ENCODE results near the gene IGSF21.

Gene IGSF21

GRCh38 chr1:18233176-18233864 is 125.7 kb downstream of the IGSF21 start:
- no peak for DNase-seq

DNA sequence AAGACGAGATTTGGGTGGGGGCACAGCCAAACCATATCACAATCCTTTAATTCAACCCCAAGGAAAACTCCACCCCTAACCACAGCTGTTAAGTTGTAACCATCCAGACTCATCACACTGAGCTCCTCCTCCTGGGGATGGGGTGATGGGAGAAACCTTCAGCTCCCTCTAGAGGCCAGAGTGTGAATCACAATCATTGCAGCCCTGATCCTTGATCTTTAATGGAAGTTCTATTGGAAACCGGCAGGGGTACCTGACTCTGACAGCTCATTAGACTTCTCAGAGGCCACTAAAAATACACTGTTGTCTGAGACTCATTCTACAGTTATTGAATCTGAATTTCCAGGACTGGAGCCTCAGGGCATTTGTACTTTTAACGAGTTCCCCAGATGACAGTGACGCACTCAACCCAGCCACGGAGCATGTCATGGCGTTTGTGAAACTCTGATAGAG is 127.2 kb downstream of the IGSF21 start:
- DNase-seq: peak; percentile 70

GRCh38 chr1:18237371-18237770 is 129.8 kb downstream of the IGSF21 start:
- peak; percentile 44 for DNase-seq

DNA sequence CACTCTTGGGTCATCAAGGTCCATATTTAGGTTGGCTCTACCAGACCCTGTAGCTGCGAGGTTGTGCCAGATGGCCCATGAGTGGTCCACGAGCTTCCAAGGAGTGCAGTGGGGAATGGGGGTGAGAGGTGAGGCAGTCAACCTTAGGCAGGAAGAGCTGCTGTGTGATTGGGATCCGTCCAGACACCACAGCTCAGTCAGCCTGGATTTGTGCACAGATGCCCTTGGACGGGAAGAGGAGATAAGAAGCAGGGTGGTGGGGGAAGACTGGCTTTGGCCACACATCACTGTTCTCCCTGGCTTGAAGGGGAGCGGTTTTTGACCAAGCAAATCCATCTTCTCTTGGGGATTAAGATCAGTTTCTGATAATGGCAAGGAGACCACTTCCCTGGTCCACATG is 130.6 kb downstream of the IGSF21 start:
- no peak for DNase-seq

- no peak for DNase-seq
These were observed 132.1 kb downstream of the IGSF21 start for GRCh38 chr1:18239671-18240070.

DNA sequence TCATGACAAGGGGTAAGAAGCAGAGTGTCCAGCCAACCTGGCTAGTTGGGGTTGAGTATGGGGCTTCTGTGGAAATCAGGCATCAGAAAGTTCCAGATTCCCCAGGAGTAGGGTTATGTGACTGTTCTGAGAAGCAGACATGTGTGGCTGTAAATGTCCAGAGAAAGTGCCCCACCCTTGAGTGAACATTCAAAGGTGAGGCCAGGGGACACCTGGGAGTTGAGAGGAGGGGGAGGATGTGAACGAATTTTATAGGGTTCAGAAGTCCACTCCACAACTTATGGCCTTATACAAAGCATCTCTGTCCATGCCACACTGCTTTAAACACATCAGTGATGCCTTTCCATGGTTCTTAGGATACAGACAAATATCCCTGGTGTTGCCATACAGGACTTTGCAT is 133.3 kb downstream of the IGSF21 start:
- no peak for DNase-seq

DNA sequence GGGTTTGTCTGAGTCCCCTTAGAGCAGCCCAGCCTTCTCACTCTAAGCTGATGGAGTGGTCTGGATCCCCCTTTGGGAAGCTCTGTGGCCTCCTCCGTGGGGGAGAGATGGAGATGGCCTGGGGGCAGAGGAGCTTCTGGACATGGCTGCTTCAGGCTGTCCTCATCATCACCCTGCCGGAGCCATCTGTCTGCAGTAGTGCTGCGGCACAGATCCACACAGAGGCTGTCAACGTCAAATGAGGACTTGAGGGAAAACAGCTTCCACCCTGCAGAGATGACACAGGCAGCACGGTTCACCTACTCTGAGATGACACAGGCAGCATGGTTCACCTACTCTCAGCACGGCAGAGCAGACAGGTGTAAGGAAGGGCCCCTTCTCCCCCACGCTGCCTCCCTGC is 134.3 kb downstream of the IGSF21 start:
- DNase-seq: peak; percentile 46

DNA sequence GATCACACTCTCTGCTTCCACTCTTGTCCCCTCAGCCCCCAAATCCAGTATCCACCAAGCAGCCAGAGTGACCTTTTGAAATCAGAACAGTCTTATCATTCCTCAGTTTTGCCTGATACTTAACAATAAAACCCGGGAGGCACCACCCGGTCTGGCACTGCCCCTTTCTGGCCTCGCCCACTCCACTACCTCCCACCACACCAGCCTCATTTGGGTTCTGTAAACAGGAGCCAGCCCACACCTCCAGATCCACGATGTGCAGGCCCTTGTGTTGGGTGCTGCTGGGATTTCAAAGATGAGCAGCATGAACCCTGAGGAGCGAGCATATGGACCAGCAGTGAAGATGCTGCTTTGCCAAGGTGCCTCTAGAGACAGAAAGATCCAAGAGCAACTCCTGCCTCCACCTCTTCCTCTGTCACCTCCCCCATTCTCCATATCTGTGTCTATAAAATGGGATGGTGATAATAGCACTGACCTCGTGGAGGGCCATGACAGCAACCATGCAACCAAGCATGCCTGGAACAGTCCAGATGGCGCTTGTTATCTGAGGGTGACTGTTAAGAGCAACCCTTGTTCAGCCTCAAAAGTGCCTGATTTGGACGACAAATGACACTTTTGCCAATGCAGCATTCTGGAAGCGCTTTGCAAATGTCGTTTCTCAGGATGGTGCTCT is 136.0 kb downstream of the IGSF21 start:
- DNase-seq: no peak

DNA sequence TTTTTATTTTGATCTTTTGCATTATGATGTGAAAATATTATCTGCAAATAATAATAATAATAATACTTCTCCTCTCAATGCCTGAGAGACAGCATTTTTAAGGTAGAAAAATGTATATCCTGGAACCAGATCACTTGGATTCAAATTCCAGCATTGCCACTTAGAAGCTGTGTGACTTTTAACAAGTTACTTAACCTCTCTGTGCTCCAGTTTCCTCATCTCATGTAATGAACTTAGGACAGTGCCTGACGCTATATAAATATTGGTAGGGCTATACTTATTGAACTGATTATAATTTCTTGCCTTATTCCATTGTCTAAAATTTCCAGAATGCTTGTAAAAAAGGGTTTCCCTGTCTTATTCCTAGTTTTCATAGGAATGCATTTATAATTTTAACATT is 137.2 kb downstream of the IGSF21 start:
- DNase-seq: no peak

GRCh38 chr1:18245647-18246046 is 138.0 kb downstream of the IGSF21 start:
- DNase-seq: no peak

DNA sequence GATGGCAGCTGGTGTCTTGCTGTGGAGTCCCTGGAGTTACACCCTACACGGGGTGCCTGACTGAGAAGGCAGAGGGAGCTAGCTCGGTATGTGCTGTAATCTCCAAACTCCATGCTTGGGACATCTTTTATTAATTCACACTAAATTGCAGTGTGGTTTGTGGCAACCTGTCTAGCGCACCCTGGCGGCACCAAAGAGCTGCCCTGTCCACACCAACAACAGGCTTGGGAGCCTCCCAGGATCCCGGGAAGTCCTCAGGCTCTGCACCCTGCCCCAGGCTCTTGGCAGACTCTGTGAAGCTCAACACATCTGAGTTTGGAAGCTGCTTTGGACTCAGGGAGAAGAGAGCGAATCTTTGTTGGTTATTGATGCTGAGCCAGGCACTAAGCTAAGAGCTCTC is 138.9 kb downstream of the IGSF21 start:
- no peak for DNase-seq

DNA sequence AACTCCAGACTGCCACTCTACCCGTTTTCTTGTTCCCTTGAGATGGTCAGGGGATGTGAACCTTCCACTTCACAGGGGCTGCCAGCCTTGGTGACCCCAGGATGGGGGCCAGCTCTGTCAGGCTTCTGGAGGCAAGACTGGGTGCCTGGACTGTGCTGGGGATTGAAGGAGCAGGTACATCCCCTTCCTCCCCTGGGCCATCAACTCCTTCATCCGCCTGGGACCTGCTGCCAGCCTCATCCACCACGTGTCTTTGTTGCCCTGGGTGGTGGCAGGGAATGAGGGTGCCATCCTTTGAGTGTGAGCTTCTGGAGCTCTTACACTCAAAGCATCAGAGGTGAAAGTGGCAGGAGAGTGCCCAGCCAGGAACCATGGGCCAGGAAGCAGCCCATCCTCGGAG is 139.6 kb downstream of the IGSF21 start:
- no peak for DNase-seq

DNA sequence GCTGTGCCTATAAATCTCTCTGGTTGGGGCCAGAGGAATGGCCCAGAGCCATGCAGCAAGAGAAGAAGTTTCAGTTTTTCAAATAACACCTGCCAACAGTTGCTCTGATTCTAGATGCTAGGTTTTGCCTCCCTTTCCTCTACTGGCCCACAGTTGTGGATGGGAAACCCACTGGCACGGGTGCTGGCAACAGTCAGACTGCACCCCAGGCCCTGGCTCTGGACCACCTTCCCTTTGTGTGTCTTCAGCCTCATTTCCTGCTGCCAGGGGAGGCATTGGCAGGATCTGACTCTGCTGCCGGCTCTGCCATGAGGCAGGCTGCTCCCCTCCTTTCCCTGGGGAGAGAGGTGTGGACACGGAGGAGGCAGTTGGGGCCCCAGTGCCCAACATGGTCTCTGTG is 142.0 kb downstream of the IGSF21 start:
- no peak for DNase-seq

DNA sequence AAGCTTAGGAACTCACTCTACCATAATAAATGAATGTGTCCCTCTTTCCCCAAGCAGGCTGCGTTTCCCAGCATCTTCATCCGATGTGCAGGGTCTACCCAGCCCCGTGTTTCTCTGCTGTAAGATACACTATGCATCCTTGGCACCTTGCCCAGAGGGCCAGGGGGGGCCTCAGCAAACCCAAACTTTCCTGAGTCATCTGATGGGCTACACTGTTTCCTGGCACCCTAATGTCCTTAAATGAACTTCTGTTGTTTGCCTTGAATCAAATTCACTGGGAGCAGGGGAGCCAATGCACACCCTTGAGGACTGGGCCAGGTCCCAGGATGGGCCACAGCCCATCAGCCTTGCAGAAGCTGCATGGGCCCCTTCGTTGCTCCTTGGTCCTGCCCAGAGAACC is 145.5 kb downstream of the IGSF21 start:
- no peak for DNase-seq

- DNase-seq: peak; percentile 81
These were observed 149.0 kb downstream of the IGSF21 start for GRCh38 chr1:18256282-18257235.

GRCh38 chr1:18257778-18258177 is 150.2 kb downstream of the IGSF21 start:
- DNase-seq: no peak

DNA sequence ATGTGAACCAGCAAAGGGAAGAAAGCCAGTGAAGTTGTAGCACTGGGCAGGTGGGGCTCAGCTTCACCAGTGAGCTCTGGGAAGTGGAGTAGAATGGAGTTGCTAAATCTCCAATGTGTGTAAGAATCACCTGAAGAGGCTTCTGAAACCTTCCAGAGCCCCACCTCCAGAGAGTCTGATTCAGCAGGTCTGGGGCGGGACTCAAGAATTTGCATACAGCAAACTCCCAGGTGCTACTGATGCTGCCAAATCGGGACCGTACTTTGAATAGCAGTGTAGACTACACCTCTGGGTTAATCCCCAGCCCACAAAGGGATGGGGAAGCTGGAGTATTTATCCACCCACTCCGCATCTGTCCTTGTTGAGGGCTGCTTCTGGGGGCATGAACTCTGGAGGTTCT is 154.3 kb downstream of the IGSF21 start:
- no peak for DNase-seq

DNA sequence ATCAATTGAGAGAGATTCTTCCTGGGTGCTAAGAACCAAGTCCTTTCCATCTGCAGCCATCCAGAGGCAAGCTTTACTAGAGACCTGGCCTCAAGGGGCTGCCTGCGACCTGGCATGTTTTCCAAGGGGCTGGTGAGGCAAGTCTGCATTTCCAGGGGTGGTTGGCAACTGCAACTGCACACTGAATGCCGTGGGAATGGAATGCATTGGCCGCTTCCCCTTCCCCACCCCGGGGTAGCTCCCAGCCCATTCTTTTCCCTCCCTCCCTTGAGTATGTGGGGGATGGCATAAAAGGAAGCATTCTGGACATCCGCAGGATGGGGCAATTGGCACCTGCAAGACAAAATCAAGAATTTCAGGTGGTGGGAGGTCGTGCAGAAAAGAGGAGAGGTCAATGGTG is 155.1 kb downstream of the IGSF21 start:
- DNase-seq: no peak

DNA sequence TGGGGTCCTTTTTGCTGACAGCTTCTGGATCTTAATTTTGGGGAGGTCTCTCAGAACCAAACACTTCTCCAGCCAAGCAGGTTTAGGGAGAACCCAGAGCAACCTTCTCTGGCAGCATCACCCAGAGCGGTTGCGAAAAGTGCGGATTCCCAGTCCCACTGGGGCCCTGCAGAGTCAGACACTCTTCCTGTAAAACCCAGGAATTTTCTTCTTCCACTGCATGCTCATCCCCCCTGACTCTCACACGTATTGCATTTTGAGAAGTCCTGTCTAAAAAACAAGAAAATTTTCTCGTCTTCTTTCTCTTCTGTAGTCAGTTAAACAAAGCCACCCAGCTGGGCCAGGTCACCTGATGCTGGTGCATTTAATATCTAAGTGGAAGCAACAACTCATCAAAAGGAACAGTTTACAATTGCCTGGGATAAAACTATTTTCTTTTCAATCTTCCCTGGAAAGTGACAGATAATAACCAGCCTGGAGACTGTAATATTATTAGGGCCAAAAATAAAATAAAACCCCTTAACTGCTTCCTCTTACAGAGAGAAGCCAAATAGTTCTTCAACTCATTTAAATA is 156.0 kb downstream of the IGSF21 start:
- no peak for DNase-seq

DNA sequence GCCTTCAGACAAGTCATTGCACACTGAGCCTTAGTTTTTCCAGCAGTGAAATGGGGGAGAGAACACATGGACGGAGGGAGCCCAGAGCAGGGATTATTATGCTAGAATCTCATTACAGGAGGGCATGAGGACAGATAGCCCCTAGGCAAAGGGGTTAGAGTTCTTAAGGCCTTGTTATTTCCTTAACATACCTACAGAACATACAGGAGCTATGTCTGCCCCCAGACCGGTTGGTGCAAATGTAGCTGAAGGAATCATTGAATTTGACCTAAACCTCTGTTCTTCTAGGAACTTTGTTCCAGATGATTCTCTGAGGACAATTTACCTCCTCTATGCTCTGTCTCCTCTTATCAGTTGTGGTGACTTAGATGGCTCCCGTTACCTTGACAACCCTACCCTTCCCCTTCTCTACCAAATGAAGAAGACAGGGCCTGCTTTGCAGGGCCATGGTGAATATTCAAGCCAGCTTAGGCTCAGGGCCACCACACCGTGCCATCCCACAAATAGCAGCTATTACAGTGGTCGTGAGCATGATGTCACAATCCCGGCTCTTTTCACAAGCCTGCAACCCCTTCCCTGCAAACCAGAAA is 156.9 kb downstream of the IGSF21 start:
- peak; percentile 38 for DNase-seq

DNA sequence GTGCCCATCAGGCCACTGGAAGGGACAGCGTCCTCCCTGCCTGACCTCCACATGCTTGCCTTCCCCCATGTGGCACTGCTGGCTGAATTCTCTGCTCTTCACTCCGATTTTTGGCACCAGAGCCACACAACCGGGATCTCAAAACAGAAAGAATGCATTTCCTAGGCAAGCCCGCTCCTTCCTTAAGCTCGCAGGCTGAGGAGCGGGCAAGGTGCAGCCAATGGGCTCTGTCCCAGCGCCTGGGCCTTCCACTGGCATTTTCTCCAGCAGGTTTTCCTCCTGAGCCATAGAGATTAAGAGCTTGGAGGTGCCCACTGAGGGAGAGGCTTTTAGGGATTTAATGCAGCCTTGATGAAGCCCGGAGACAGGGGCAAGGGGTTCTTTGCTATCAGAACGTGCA is 158.0 kb downstream of the IGSF21 start:
- DNase-seq: no peak

DNA sequence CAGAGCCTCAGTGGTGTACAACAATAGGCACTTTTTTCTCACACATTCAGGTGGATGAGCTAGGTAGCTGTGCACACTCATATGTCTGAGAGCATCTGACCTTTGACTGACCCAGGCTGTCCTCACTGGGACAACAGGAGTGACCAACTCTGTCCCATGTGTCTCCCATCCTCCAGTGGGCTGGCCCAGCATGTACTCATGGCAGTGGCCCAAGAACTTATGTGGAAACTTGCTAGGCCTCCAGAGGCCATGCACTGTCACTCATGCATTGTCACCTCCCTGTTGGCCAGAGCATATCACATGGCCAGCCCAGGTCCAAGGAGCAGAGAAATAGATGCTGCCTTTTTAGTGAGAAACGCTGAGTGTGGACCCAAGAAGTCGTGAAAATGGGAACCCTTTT is 158.8 kb downstream of the IGSF21 start:
- DNase-seq: no peak

- no peak for DNase-seq
These were observed 163.7 kb downstream of the IGSF21 start for GRCh38 chr1:18271336-18271735.

Data from retina (tissue), 1 donor.